ACC112 (cell line): ENCODE results near the gene MALT1.

Experiments used
- H2AFZ ChIP-seq: fragments of 200-600 bp; sonication (generic); one replicate; pipeline ENCODE4 v1.6.0; 2017; ENCODE audit warnings: antibody characterized with exemption, low read length; ENCODE audit not compliant: unreplicated experiment
- H3K27ac ChIP-seq: fragments of 200-600 bp; sonication (generic); 2 replicates; pipeline ENCODE4 v1.5.1; 2014; ENCODE audit warnings: low read depth, mild to moderate bottlenecking, antibody characterized with exemption, low read length, moderate library complexity
- H3K27me3 ChIP-seq: fragments of 200-600 bp; sonication (generic); 2 replicates; pipeline ENCODE4 v1.6.1; 2014; ENCODE audit warnings: mild to moderate bottlenecking, antibody characterized with exemption, low read length, moderate library complexity, mixed read lengths; ENCODE audit not compliant: insufficient read depth
- H3K36me3 ChIP-seq: fragments of 200-600 bp; sonication (generic); 2 replicates; pipeline ENCODE4 v1.6.1; 2016; ENCODE audit warnings: mild to moderate bottlenecking, antibody characterized with exemption, low read length, moderate library complexity, mixed read lengths; ENCODE audit not compliant: insufficient read depth
- H3K4me1 ChIP-seq: fragments of 200-600 bp; sonication (generic); one replicate; pipeline ENCODE4 v1.6.1; 2016; ENCODE audit warnings: low read length, mixed read lengths; ENCODE audit not compliant: insufficient read depth, unreplicated experiment, control insufficient read depth
- H3K4me3 ChIP-seq: fragments of 200-600 bp; sonication (generic); 2 replicates; pipeline ENCODE4 v1.5.1; 2014; ENCODE audit warnings: mild to moderate bottlenecking, low read depth, low read length
- H3K79me2 ChIP-seq: fragments of 200-600 bp; sonication (generic); one replicate; pipeline ENCODE4 v1.6.0; 2016; ENCODE audit warnings: low read length; ENCODE audit not compliant: control insufficient read depth, unreplicated experiment, insufficient read depth

The MALT1 gene

DNA sequence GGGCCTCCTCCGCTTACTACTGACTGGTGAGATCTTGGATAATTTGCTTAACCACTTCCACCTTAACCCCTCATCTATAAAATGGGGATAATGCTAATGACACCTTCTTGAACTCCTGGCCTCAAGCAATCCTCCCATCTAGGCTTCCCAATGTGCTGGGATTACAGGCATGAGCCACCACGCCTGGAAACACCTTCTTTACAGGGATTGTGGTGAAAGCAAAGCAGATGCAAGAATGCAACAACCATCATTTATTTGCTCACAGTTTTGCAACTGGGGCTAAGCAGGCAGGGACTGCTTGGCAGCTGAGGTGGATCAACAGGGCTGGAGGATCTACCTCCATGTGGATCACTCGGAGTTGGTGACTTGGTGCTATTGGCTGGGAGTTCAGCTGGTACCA lies 117.2 kb downstream of the MALT1 start:
- no peak overlapping the region for H2AFZ ChIP-seq
- H3K27ac ChIP-seq, result 0 out of 2 replicates have a peak overlapping the region, but pooled peaks have one; percentile 6

DNA sequence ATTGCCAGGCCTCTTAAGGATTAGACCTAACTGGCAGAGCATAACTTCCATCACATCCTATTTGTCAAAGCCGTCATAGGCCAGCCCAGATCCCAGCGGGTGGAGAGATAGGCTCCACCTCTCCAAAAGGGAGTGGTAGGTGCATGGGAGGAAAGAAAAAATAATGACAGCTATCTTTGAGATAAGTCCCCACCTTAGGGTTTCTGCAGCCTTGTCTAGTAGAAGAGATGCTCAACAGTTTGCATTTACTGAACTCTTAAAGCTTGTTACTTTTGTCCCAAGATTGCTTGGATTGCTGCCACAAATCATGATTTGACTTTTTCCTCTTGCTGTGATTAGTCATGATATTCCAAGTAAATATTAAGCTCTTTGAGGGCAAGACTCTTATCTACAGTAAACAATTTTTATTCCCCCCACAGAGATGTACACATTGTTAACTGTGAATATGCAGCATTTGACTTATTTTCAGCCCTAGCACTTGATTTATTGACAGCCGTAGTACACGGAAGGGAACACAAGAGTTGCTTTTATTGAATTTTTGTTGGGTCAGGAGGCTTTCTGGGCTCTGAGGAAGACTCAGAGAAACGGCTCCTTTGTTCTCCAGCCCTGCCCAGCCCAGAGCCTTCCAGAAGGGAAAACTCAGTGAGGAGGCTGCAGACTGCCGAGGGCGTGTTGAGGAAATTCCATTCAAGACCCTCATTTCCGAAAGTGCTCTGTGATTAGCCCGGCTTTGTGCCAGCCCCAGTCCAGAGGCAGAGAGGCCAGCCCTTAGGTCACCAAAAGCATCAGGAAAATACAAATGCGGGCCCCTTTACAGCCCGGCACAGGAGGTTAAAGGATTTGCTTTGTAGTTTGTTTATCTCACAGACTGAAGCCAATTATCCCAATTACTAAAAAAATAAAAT lies 118.0 kb downstream of the MALT1 start:
- H3K27ac ChIP-seq, result peak overlapping the region; percentile 58
- peaks cover 26% of the 10 kb centered on the region for H3K4me1 ChIP-seq
- no peak overlapping the region for H3K4me3 ChIP-seq
- no peaks in the 10 kb centered on the region for H3K36me3 ChIP-seq
- no peaks in the 10 kb centered on the region for H3K79me2 ChIP-seq
- no peak overlapping the region for H2AFZ ChIP-seq
- no peaks in the 10 kb centered on the region for H3K27me3 ChIP-seq

More for the DNA sequence above, 117.2 kb downstream of the MALT1 start:
- H3K27me3 ChIP-seq, result no peaks in the 10 kb centered on the region
- no peaks in the 10 kb centered on the region for H3K36me3 ChIP-seq
- peaks cover 26% of the 10 kb centered on the region for H3K4me1 ChIP-seq
- H3K4me3 ChIP-seq, result no peak overlapping the region
- no peaks in the 10 kb centered on the region for H3K79me2 ChIP-seq

DNA sequence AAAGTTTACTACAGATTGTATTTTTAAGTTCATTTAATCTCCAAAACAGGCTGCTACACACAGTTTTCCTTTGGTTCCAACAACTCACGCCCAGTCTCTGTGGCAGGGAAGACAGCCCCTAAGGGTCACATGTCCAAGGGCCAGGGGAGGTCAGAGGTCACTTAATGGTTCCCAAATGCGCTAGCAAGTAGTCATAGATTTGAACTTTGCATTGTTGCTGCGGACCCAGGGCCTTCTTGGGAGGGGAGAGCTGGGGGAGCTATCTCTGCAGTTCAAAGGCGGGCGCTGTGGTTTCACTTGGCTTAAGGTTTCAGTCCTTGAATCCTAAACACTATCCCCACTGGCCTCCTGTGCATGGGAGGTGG lies 118.6 kb downstream of the MALT1 start:
- no peak overlapping the region for H3K4me3 ChIP-seq
- H3K27ac ChIP-seq, result peak overlapping the region; percentile 58

DNA sequence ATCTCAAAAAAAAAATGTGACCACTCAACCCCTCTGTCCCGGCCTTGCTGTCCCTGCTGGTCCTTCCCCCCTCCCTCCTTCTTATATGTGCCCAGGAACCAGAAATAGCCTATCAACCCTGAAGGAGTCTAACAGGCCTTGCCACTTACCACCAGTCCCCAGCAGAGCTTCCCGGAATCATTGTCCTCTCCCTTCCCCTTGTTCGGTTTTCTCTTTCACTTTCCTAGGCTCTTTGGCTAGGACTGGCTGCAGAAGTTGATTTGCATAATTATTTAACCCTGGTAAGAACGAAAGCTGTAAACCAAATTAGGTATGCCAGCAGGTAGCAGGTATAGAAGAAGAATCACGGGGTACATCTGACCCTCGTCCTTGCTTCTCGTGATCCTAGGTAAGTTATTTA lies 120.8 kb downstream of the MALT1 start:
- H3K4me3 ChIP-seq, result no peak overlapping the region
- H2AFZ ChIP-seq, result no peak overlapping the region
- H3K27ac ChIP-seq, result no peak overlapping the region
- no peaks in the 10 kb centered on the region for H3K79me2 ChIP-seq
- no peaks in the 10 kb centered on the region for H3K36me3 ChIP-seq
- no peaks in the 10 kb centered on the region for H3K27me3 ChIP-seq
- peaks cover 10% of the 10 kb centered on the region for H3K4me1 ChIP-seq

More for the DNA sequence above, 118.6 kb downstream of the MALT1 start:
- peaks cover 21% of the 10 kb centered on the region for H3K4me1 ChIP-seq
- H3K27me3 ChIP-seq, result no peaks in the 10 kb centered on the region
- no peaks in the 10 kb centered on the region for H3K79me2 ChIP-seq
- no peak overlapping the region for H2AFZ ChIP-seq
- H3K36me3 ChIP-seq, result no peaks in the 10 kb centered on the region

DNA sequence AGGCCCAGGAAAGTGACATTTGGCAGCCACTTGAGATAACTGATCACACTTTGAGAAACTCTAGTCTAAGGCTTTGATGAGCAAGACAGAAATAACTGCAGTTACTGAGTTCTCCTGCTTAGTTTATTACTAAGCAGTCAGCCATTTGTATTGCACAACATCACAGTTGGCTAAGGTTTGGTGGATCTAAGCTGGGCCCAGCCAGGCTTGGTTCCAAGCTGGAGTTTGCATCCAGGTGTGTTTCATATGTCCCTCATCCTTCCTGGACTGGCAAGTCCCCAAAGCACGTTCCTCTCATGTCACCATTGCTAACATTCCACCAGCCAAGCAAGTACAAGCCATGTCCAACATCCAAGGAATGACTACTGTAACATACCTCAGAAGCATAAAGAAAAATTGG lies 122.1 kb downstream of the MALT1 start:
- no peaks in the 10 kb centered on the region for H3K27me3 ChIP-seq
- H3K36me3 ChIP-seq, result no peaks in the 10 kb centered on the region
- no peak overlapping the region for H2AFZ ChIP-seq
- no peak overlapping the region for H3K4me3 ChIP-seq
- H3K27ac ChIP-seq, result no peak overlapping the region
- peaks cover 10% of the 10 kb centered on the region for H3K4me1 ChIP-seq
- no peaks in the 10 kb centered on the region for H3K79me2 ChIP-seq

DNA sequence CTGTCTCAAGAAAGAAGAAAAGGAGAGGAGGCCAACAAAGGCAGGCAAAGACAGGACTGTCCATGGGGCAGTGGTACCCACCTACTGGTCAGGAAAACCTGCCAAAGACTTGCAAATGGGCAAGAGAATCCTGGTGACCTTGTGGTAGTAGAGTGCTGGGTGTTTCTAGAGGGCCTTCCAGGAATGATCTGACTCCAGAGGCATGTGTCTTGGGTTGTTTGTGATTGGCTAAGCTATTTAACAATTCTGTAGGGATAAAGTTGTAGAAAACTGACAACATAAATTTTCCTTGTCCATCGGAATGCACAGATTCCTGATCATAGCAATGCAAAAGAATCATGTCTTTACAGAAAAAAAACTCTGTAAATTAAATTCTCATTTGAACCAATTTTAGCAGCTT lies 125.0 kb downstream of the MALT1 start:
- Histone ChIP-seq H3K36me3 (no peaks in the 10 kb centered on the region), H3K27me3 (no peaks in the 10 kb centered on the region), H3K27ac (no peak overlapping the region), H2AFZ (no peak overlapping the region), H3K4me3 (no peak overlapping the region), H3K79me2 (no peaks in the 10 kb centered on the region), H3K4me1 (no peaks in the 10 kb centered on the region)

DNA sequence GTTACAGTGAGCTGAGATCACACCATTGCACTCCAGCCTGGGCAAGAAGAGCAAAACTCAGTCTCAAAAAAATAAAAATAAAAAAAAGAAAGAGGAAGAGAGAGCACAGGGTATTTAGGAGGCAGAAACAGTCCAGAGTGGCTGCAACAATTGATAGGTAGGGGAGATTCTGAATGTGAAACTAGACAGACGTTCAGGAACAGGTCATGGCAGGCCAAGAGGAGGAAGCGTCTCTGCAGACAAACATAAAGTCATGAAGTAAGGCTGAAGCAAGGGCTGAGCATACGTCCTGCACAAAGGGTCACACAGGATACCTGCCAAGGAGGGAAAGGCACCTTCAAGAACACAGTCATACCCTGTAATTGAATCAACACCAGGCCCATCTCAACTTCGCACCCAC lies 129.3 kb downstream of the MALT1 start:
- Histone ChIP-seq H3K27ac (no peak overlapping the region), H3K27me3 (no peaks in the 10 kb centered on the region), H3K4me3 (no peak overlapping the region), H3K79me2 (no peaks in the 10 kb centered on the region), H2AFZ (no peak overlapping the region), H3K36me3 (no peaks in the 10 kb centered on the region), H3K4me1 (no peaks in the 10 kb centered on the region)

DNA sequence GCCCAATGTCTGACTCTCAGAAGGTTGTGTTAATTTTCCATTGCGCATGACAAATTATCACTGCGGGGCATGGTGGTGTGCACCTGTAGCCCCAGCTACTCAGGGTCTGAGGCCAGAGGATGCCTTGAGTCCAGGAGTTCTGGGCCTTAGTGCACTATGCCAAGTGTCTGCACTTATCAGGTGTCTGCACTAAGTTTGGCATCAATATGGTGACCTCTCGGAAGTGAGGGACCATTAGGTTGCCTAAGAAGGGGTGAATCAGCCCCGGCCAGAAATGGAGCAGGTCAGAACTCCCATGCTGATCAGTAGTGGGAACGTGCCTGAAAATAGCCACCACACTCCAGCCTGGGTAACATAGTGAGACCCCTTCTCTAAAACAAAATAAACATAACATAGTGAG lies 131.7 kb downstream of the MALT1 start:
- Histone ChIP-seq H2AFZ (no peak overlapping the region), H3K27ac (no peak overlapping the region)

DNA sequence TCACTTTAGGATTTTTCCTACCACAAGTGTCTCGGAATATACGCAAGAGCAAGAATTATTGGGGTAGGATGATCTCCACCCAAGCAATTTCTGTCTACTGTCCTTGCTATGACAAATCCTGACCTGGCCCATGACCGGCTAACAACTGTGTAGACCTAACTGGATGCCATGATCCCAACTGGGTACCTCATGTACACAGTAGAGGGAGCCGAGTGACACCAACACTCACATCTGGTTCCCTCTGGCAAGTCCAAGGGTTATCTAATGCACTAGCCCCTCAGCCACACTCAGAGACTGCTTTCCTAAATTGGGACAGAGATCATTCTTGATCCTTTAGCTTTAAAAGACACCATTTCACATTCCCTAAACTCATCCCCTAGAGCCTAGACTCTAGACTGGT lies 132.7 kb downstream of the MALT1 start:
- no peaks in the 10 kb centered on the region for H3K36me3 ChIP-seq
- no peak overlapping the region for H3K27ac ChIP-seq
- H3K4me1 ChIP-seq, result no peaks in the 10 kb centered on the region
- no peak overlapping the region for H2AFZ ChIP-seq
- H3K4me3 ChIP-seq, result no peak overlapping the region
- H3K27me3 ChIP-seq, result no peaks in the 10 kb centered on the region
- no peaks in the 10 kb centered on the region for H3K79me2 ChIP-seq

More for the DNA sequence above, 131.7 kb downstream of the MALT1 start:
- no peaks in the 10 kb centered on the region for H3K27me3 ChIP-seq
- no peaks in the 10 kb centered on the region for H3K36me3 ChIP-seq
- H3K79me2 ChIP-seq, result no peaks in the 10 kb centered on the region
- H3K4me3 ChIP-seq, result no peak overlapping the region
- H3K4me1 ChIP-seq, result no peaks in the 10 kb centered on the region
